HK-2 (cell line): Measurements from ENCODE around the gene PTPN23.

Experiments used
- DNase-seq: peaks from one replicate; pipeline ENCODE4 v3.0.0-alpha.2; 2018; ENCODE audit not compliant: unreplicated experiment

The PTPN23 gene

DNA sequence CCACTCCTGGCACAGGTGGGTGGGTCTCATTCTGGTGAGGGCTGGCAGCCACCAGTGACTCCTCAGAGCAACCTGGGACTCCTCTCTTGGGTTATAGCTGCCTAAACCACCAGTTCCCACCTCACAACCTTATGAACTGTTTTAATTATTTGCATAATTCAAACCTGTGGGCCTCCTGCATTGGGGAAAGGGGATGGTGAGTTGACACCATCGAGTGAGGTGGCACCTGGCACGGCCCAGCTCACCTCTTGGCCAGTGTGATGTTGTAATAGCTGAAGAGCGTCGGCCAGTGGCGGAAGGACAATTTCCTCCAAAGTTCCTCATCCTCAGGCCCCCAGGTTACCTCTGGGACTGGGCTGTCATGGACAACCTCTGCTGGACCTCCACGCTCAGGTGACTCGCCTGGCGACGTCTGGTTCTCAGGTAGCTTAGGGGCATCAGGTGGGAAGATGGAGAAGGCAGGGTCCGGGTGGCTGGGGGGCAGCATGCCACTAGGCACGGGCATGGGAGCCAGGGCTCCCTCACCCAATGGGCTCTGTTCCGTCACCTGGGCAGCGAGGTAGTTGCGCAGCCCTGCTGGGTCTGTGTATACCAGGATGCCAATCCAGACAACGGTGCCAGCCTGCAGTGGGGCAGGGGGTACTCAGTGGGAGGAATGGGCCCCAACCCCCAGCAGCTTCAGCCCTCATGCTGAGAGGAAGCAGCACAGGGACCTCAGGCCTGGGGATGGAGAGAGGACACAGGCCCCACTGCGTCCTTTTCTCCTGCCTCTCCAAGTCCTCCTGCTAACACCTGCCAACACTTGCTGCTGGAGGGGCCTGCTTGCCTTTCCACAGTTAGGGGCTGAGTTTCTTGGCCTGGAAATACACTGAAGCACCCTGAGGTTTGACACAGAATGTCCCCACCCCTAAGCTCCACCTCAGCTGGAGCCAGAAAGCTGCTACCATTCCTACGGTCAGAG is 38.5 kb downstream of the PTPN23 start:
- no peak for DNase-seq

- no peak for DNase-seq
Measured at GRCh38 chr3:47420044-47420430, 39.2 kb downstream of the PTPN23 start.

- peak; percentile 86 for DNase-seq
Measured at GRCh38 chr3:47420511-47421484, 40.0 kb downstream of the PTPN23 start.

GRCh38 chr3:47421741-47422649 is 41.2 kb downstream of the PTPN23 start:
- no peak for DNase-seq

DNA sequence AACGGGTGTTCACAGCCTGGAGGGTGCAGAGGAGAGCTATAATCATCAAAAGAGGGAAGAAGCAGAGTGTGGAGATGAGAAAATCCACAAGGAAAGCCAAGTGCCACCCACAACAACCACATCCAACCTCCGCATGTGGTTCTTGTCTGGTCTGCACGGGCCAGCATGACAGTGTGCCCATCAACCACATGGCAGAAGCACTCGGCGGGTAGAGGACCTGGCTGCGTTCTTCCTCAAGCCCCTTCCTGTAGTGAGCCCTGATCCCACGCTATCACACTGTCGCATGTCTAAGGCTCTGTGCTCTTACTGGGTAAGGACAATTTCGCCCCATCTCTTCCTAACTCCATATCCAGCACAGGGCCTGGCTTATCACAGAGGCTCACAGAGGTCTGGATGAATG is 41.9 kb downstream of the PTPN23 start:
- DNase-seq, result no peak

GRCh38 chr3:47423548-47424145 is 42.8 kb downstream of the PTPN23 start:
- no peak for DNase-seq

GRCh38 chr3:47424434-47425382 is 43.9 kb downstream of the PTPN23 start:
- DNase-seq, result no peak

DNA sequence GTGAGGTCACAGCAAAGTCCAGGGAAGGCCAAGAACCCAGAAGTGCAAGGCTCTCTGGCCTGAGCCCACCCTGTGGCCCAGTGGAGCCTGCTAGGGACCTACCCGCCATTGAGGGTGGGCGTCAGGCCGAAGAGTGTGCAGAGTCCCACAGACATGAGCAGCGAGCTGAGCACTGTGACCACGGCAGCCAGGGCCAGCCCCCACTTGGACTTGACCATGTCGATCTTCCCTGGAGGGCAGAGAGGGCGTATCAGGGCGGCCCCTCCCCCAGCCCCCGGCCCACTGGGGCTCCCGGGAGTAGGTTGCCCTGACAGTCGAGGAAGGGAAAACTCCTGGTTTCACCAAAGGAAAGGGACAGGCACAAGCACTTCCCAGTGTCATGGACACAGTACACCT is 44.6 kb downstream of the PTPN23 start:
- no peak for DNase-seq

DNA sequence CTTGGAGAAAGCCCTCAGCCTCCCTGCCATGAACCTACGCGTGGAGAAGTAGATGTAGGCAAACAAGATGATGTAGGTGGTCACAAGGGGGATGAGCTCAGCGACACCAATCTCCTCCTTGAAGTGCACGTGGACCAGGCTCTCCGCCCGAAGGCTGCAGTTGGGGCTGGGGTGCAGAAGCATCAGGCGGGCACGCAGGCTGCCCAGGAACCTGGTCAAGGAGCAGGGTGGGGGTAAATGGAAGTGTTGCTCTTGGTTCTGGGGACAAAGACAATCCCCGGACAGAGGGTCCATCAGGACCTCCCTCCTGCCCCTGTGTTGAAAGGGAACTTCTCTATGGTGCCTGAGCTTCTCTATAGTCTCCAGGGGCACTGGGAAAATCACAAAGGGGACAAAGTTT is 45.1 kb downstream of the PTPN23 start:
- DNase-seq, result no peak

DNA sequence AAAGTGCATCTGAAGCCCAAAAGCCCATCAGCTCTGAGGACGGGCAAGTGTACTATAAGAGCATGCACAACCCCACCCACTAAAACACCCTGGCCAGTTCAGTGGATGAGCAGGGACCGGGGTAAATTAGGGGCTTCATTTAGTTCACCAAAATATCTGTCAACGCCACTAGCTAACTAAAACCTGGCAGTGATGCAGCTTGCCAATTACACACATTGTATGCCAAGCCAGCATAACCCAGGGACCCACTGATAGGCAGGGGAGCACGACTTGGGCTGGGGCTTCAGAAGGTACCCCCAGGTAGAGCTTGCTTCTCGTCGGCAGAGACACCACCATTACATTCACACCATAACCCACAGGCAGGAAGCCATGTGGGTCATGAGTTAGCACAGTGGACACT is 47.0 kb downstream of the PTPN23 start:
- DNase-seq, result no peak

- DNase-seq, result no peak
Measured at GRCh38 chr3:47428662-47429061, 47.8 kb downstream of the PTPN23 start.

DNA sequence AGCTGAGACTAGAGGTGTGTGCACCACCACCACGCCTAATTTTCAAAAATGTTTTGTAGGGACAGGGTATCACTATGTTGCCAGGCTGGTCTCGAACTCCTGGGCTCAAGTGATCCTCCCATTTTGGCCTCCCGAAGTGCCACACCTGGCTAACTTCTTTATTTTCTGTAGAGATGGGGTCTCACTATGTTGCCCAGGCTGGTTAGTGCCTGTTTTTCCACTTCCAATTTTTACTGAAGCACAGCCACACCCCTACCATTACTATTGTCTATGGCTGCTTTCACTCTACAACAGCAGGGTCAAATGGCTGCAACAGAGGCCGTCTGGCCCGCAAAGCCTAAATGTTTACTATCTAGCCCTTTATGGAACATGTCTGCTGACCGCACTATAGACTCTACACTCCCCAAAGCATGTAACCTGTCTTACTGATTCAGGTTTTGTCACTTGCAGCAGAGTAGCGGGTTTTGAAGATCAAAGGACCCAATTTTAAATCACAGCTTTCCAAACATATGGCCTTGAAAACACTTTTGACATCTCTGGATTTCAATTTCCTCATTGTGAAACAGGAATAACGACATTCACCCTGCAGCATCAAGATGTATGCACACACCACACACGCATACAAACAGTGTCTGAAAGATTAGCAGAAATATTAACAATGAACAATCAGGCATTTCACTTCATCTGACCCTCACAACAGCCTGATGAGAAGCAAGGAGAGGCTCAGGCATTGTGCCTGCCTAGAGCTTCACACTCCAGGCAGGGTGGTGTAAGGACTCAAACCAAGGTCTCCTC is 48.9 kb downstream of the PTPN23 start:
- DNase-seq, result no peak

DNA sequence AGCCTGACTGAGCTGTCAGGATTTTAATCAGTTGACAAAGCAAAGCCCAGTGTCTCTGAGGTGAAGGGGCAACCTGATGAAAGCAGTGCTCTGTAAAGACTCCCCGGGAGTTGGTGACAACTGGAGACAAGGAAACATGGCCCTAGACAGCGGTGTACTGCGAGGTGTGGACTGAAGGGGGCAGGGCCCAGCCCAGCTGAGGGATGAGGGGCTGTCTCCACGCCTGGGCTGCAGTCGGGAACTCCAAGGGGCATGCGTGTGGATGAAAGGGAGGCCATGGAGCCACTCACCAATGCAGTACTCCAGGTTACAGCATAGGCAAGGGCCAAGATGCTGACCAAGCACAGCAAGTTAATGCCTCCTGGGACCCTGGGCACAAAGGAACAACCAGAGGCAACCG is 49.8 kb downstream of the PTPN23 start:
- no peak for DNase-seq

DNA sequence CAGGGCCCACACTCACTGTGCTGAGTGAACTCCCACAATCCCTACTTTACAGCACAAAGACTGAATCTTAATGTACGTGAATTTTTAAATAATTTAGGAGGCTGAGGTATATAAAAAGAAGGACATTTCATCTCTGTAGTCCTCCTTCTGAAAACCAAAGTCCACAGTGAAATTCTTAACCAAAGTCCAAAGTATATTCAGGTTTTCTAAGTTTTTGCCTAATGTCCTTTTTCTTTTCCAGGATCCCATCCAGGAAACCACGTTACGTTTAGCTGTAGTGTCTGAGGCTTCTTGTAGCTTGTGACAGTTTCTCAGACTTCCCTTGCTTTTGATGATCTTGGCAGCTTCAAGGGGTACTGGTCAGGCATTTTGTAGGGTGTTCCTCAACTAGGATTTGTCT is 50.4 kb downstream of the PTPN23 start:
- no peak for DNase-seq

- no peak for DNase-seq
Measured at GRCh38 chr3:47432673-47433072, 51.9 kb downstream of the PTPN23 start.

GRCh38 chr3:47433796-47434195 is 53.0 kb downstream of the PTPN23 start:
- no peak for DNase-seq

DNA sequence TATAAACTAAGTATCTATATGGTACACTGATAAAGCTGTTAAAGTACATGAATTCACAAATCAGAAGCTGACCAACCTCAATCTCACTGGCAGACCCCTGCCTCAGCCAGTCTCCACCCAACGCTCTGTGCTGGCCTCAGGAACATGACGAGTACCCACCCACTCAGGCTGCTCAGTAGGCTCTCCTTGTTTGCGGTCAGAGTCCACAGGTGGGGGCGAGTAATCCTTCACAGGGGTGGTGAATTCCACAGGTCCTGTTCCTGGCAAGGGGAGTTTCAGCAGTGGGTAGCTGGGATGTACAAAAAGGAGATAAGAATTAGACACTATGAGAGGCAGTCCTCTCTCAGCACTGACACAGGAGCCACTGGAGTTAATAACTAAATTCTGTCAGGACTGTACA is 54.0 kb downstream of the PTPN23 start:
- DNase-seq, result no peak

- no peak for DNase-seq
Measured at GRCh38 chr3:47436180-47436579, 55.4 kb downstream of the PTPN23 start.

GRCh38 chr3:47440131-47440530 is 59.3 kb downstream of the PTPN23 start:
- DNase-seq, result no peak
